Activated naive CD8-positive, alpha-beta T cell treated with anti-CD3 and anti-CD28 coated beads, Interleukin-2, amount 10 ng/mL, durations not matched to agents 7 days and 5 days (primary cell): ENCODE results near the gene TMEM151B. TPM values are rescaled to one million over a fixed set of nuclear protein-coding genes. Genes with fewer than 3 reads are reported as not detected.

Experiments used
- ATAC-seq: fragments of 150-1000 bp; cut with Tn5 transposase; one replicate; pipeline ENCODE4 v1.10.0; 2021; ENCODE audit warnings: low read depth, moderate library complexity
- POLR2A ChIA-PET: fragments of 350-600 bp; sonication (Branson Sonifier 250); formaldehyde crosslinking; loops from one replicate; lab custom pipeline; 2021; ENCODE audit warnings: antibody characterized with exemption; lab: Charles Lee
- DNase-seq: peaks from one replicate; pipeline ENCODE4 v3.0.0; 2021
- H3K27ac Mint-ChIP-seq: one replicate; pipeline ENCODE4 v1.8.0; 2022; ENCODE audit warnings: mild to moderate bottlenecking, mixed read lengths
- H3K27me3 Mint-ChIP-seq: one replicate; pipeline ENCODE4 v1.8.0; 2022; ENCODE audit warnings: mild to moderate bottlenecking, moderate library complexity, mixed read lengths
- H3K36me3 Mint-ChIP-seq: one replicate; pipeline ENCODE4 v1.8.0; 2021; ENCODE audit warnings: mild to moderate bottlenecking, mixed read lengths
- H3K4me1 Mint-ChIP-seq: one replicate; pipeline ENCODE4 v1.8.0; 2021; ENCODE audit warnings: mixed read lengths
- H3K4me3 Mint-ChIP-seq: one replicate; pipeline ENCODE4 v1.8.0; 2022; ENCODE audit warnings: mild to moderate bottlenecking, moderate library complexity, mixed read lengths
- H3K9me3 Mint-ChIP-seq: one replicate; pipeline ENCODE4 v1.8.0; 2021; ENCODE audit warnings: mixed read lengths
- total RNA-seq, 2 experiments: library from RNA; stranded (reverse); gene quantifications; one replicate each; pipeline ENCODE4 v1.2.3, GENCODE V29; 2021

TMEM151B gene
- total RNA-seq, 2 experiments from 2014 or later: not detected

- peaks cover 54% of the 10 kb centered on the region for H3K4me1 Mint-ChIP-seq
- peak; percentile 95 for DNase-seq
- POLR2A ChIA-PET: interaction anchor here (0.6 to 4.7 kb wide), 5 partner anchors 10 to 47 kb away, joined by 3 to 30 read pairs (median 4); partner anchors contain the start of gene HSP90AB1
- H3K27ac Mint-ChIP-seq: peak within 1 kb of the TSS; percentile 98
- H3K9me3 Mint-ChIP-seq: no peaks in the 10 kb centered on the region
- H3K36me3 Mint-ChIP-seq: peaks cover 11% of the 10 kb centered on the region
- ATAC-seq: peak; percentile 69
- peaks cover 22% of the 10 kb centered on the region for H3K27me3 Mint-ChIP-seq
- H3K4me3 Mint-ChIP-seq: peak within 1 kb of the TSS; percentile 99
Observed at GRCh38 chr6:44265007-44265721, 5.1 kb upstream of the TMEM151B start, which contains the start of gene NFKBIE. Gene NFKBIE, minus strand, starts transcription at chr6:44265551. Its CDS starts 205 bp downstream, at chr6:44265346.

DNA sequence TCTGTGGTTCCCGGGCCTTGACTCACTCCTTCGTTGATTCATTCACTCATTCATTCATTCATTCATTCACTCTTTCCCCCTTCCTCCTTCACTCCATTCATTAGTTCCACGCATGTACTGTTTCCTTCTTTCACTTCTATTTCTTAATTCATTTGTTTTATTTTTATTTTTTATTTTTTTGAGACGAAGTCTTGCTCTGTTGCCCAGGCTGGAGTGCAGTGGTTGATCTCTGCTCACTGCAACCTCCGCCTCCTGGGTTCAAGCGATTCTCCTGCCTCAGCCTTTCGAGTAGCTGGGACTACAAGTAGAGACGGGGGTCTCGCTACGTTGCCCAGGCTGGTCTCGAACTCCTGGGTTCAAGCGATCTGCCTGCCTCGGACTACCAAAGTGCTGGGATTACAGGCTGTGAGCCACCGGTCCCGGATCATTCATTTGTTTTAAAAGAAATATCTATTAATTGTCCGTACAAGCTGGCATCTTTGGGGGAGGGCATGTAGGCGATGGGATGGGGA, 4.5 kb upstream of the TMEM151B start:
- H3K27ac Mint-ChIP-seq: peak overlapping the region; percentile 92

DNA sequence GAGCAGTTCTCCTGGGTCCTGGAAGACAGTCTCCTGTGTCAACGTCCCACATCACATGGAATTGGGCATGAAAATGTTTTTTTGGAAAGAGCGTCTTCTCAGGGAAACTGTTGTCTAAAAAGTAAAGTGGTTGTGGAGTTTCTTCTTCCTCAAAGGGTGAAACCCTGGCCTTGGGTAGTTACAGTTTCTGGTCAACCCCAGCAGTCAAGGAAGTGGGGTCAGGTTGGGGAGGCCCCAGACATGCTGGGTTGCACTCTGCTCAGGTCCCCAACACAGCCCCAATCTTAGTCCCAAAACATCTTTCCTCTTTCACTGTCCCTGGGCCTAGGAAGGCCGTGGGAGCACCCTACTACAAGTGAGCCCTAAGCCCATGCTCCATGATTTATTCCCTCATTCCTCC, 3.9 kb upstream of the TMEM151B start:
- POLR2A ChIA-PET: interaction anchor here (0.5 to 4.7 kb wide), 3 partner anchors 11 to 123 kb away, joined by 3 to 23 read pairs (median 3); no protein-coding TSS in a partner anchor
- peak overlapping the region; percentile 76 for H3K27ac Mint-ChIP-seq
- H3K4me1 Mint-ChIP-seq: peaks cover 49% of the 10 kb centered on the region
- H3K27me3 Mint-ChIP-seq: peaks cover 27% of the 10 kb centered on the region
- H3K36me3 Mint-ChIP-seq: peaks cover 6% of the 10 kb centered on the region
- H3K9me3 Mint-ChIP-seq: no peaks in the 10 kb centered on the region
- peak overlapping the region; percentile 69 for H3K4me3 Mint-ChIP-seq
- ATAC-seq (no peak), DNase-seq (no peak)

More for the DNA sequence above, 4.5 kb upstream of the TMEM151B start:
- POLR2A ChIA-PET: interaction anchor here (2.8 to 4.7 kb wide), 2 partner anchors 11 to 19 kb away, joined by 23 to 30 read pairs; partner anchors contain the start of gene HSP90AB1
- Mint-ChIP-seq H3K36me3 (peaks cover 10% of the 10 kb centered on the region), H3K4me3 (peak overlapping the region; percentile 99), H3K4me1 (peaks cover 54% of the 10 kb centered on the region), H3K9me3 (no peaks in the 10 kb centered on the region), H3K27me3 (peaks cover 22% of the 10 kb centered on the region)
- no peak for DNase-seq
- ATAC-seq: no peak

- no peak for ATAC-seq
- Mint-ChIP-seq H3K4me3 (no peak overlapping the region), H3K4me1 (peaks cover 47% of the 10 kb centered on the region), H3K36me3 (peaks cover 6% of the 10 kb centered on the region), H3K27me3 (peaks cover 35% of the 10 kb centered on the region), H3K27ac (no peak overlapping the region), H3K9me3 (no peaks in the 10 kb centered on the region)
- DNase-seq: no peak
- POLR2A ChIA-PET: interaction anchor here (1.1 to 4.7 kb wide), 4 partner anchors 12 to 44 kb away, joined by 3 to 23 read pairs (median 5); no protein-coding TSS in a partner anchor
Observed at GRCh38 chr6:44267252-44267651, 3.0 kb upstream of the TMEM151B start.

DNA sequence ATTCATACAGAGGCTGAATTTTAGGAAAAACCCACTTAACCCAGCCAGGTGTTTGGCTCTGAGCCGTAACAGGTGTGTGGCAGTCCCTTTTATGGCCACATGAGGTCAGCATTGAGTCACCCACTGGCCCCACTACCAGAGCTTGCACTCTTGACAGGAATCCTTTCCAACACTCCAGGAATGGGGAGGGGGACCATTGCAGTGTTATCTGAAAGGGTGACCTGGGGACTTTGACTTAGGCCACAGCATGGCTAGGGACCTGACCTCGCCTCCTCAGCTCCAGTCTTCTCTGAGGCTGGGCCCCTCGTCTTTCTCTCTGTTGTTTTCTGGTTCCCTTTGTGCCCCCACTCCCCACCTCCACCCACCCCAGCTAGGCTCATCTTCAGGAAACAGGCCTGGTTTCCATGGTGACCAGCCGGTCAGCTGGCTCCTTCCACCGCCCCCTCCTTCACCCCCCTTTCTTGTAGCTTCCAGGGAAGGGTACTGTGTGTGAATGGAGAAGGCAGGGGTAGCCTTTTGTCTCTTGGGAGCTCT, 2.1 kb upstream of the TMEM151B start:
- DNase-seq (peak; percentile 67), ATAC-seq (no peak)
- Mint-ChIP-seq H3K27ac (no peak overlapping the region), H3K9me3 (no peaks in the 10 kb centered on the region), H3K4me3 (no peak overlapping the region), H3K36me3 (peaks cover 6% of the 10 kb centered on the region), H3K4me1 (peaks cover 41% of the 10 kb centered on the region), H3K27me3 (peaks cover 42% of the 10 kb centered on the region)
- POLR2A ChIA-PET: interaction anchor here (0.6 to 2.1 kb wide), 5 partner anchors 22 to 75 kb away, joined by 3 to 7 read pairs (median 3); partner anchors contain the start of genes AARS2 and HSP90AB1

- Mint-ChIP-seq H3K27me3 (peaks cover 51% of the 10 kb centered on the region), H3K9me3 (no peaks in the 10 kb centered on the region), H3K4me3 (no peak overlapping the region), H3K4me1 (peaks cover 31% of the 10 kb centered on the region), H3K36me3 (no peaks in the 10 kb centered on the region), H3K27ac (no peak overlapping the region)
- POLR2A ChIA-PET: interaction anchor here (1.1 to 2.1 kb wide), 3 partner anchors 23 to 44 kb away, joined by 3 to 7 read pairs (median 3); partner anchors contain the start of genes AARS2 and HSP90AB1
- DNase-seq (no peak), ATAC-seq (no peak)
Observed at GRCh38 chr6:44269178-44269920, 901 bp upstream of the TMEM151B start.

DNA sequence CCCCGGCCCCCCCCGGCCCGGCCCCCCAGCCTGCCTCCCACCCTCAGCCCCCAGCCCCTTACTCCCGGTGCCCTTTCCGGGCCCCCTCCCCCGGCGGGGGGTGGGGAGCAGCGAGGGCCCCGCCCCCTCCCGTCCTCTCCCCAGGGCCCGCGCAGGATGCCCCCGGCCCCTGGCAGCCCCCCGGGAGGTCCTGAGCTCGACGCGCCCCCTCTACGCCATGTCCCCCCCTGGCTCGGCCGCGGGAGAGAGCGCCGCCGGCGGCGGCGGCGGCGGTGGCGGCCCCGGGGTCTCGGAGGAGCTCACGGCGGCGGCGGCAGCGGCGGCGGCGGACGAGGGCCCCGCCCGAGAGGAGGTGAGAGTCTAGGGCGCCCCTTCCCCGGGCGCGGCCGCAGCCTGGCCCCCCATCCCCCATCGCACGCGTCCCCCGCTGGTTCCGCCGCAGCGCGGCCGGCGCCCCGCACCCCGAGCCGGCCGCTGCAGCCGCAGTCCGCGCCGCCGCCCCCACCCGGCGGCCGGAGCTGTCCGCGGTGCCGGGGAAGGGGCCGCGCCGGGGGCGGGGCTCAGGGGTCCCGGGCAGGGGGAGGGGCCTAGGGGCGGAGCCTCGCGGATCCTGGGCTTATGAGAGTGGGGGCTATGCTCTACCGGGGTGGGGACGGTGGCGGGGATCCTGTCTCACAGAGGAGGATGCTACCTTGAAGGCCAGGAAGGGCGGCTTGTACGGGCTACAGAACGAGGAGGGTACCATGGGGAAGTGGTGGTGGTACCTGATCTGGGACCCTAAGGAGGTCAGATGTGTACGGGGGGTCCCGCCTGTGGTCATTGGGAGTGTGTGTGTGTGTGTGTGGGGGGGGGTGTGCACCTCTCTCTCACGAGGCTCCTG, 516 bp downstream of the TMEM151B start:
- H3K9me3 Mint-ChIP-seq: no peaks in the 10 kb centered on the region
- POLR2A ChIA-PET: interaction anchor here (1.5 kb wide), 1 partner anchor 24 kb away, joined by 5 read pairs; the partner anchor contains the start of gene HSP90AB1
- no peaks in the 10 kb centered on the region for H3K36me3 Mint-ChIP-seq
- H3K27me3 Mint-ChIP-seq: peaks cover 58% of the 10 kb centered on the region
- DNase-seq (no peak), ATAC-seq (no peak)
- peaks cover 26% of the 10 kb centered on the region for H3K4me1 Mint-ChIP-seq
- H3K4me3 Mint-ChIP-seq: peak overlapping the region; percentile 52
- H3K27ac Mint-ChIP-seq: no peak overlapping the region

GRCh38 chr6:44271406-44271723, 1.1 kb downstream of the TMEM151B start:
- ATAC-seq (no peak), DNase-seq (no peak)
- Mint-ChIP-seq H3K4me1 (peaks cover 22% of the 10 kb centered on the region), H3K27me3 (peaks cover 58% of the 10 kb centered on the region), H3K4me3 (peak overlapping the region; percentile 52), H3K27ac (no peak overlapping the region), H3K36me3 (no peaks in the 10 kb centered on the region), H3K9me3 (no peaks in the 10 kb centered on the region)
- POLR2A ChIA-PET: interaction anchor here (1.5 kb wide), 1 partner anchor 24 kb away, joined by 5 read pairs; the partner anchor contains the start of gene HSP90AB1

DNA sequence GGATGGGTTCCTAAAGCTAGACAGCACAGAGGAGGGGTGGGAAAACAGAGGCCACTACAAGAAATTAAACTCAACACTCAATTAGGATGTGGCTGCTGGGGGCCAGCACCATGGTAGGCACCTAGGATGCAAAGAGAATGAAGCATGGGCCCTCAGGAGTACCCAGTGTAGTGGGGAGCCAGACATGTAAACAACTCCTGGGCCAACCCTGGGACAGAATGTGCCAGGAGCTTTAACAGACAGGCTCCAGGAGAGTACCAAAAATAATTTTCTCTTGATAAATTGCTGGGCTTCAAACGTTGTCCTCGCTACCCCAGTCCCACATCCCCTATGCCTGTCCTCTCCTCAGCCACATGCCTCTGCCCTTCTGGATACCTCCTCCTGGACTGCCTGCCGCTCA, 1.7 kb downstream of the TMEM151B start:
- POLR2A ChIA-PET: no interaction called here
- Mint-ChIP-seq H3K9me3 (no peaks in the 10 kb centered on the region), H3K4me1 (peaks cover 17% of the 10 kb centered on the region), H3K27me3 (peaks cover 62% of the 10 kb centered on the region), H3K4me3 (no peak overlapping the region), H3K27ac (no peak overlapping the region), H3K36me3 (no peaks in the 10 kb centered on the region)
- ATAC-seq (no peak), DNase-seq (no peak)

GRCh38 chr6:44272529-44272928, 2.3 kb downstream of the TMEM151B start:
- ATAC-seq (no peak), DNase-seq (no peak)
- no peaks in the 10 kb centered on the region for H3K36me3 Mint-ChIP-seq
- no peaks in the 10 kb centered on the region for H3K9me3 Mint-ChIP-seq
- H3K27ac Mint-ChIP-seq: no peak overlapping the region
- peaks cover 69% of the 10 kb centered on the region for H3K27me3 Mint-ChIP-seq
- POLR2A ChIA-PET: no interaction called here
- peaks cover 14% of the 10 kb centered on the region for H3K4me1 Mint-ChIP-seq
- H3K4me3 Mint-ChIP-seq: no peak overlapping the region

GRCh38 chr6:44272999-44273566, 2.8 kb downstream of the TMEM151B start:
- no peaks in the 10 kb centered on the region for H3K9me3 Mint-ChIP-seq
- H3K4me3 Mint-ChIP-seq: no peak overlapping the region
- H3K36me3 Mint-ChIP-seq: no peaks in the 10 kb centered on the region
- no peak for ATAC-seq
- H3K4me1 Mint-ChIP-seq: peaks cover 11% of the 10 kb centered on the region
- POLR2A ChIA-PET: no interaction called here
- H3K27ac Mint-ChIP-seq: no peak overlapping the region
- DNase-seq: no peak
- H3K27me3 Mint-ChIP-seq: peaks cover 71% of the 10 kb centered on the region

GRCh38 chr6:44273617-44274016, 3.4 kb downstream of the TMEM151B start:
- POLR2A ChIA-PET: interaction anchor here (0.5 kb wide), 1 partner anchor 20 kb away, joined by 3 read pairs; no protein-coding TSS in a partner anchor
- ATAC-seq (no peak), DNase-seq (no peak)
- H3K27ac Mint-ChIP-seq: no peak overlapping the region
- no peaks in the 10 kb centered on the region for H3K36me3 Mint-ChIP-seq
- peaks cover 11% of the 10 kb centered on the region for H3K4me1 Mint-ChIP-seq
- no peak overlapping the region for H3K4me3 Mint-ChIP-seq
- no peaks in the 10 kb centered on the region for H3K9me3 Mint-ChIP-seq
- peaks cover 66% of the 10 kb centered on the region for H3K27me3 Mint-ChIP-seq
